GM11168 (cell line): ENCODE measurements around the gene RPS6KC1.
"Not testable (repeated sequence)": the region's sequence is repeated elsewhere in the genome, so short reads cannot be mapped to it uniquely, and the experiment has no call there.

Source experiments
- in situ Hi-C: fragments of 300-500 bp; cut with MboI; formaldehyde crosslinking; loops from one replicate; pipeline ENCODE4 v1.12.0; 2022; ENCODE audit warnings: low sequenced_read_pairs; ENCODE audit not compliant: unreplicated experiment

RPS6KC1 gene

DNA sequence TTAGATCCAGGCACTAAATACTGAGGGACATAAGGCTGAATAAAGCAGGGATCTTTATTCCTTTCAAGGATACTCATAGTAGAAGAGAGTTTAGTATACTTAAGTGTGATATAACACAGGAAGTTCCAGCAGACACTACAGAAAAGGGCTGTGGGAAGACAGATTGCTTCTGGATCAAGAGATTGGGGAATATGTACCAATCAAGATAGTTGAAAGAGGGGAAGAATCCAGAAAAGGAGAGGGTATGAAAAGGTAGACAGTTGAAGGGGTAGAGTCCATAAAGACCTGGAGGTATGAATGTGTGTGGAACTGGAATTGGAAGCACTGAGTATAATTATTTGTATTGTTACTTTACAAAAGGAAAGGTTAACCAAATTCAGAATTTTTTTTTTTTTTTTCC lies 2.4 kb downstream of the RPS6KC1 start:
- in situ Hi-C loops = no loop called here

DNA sequence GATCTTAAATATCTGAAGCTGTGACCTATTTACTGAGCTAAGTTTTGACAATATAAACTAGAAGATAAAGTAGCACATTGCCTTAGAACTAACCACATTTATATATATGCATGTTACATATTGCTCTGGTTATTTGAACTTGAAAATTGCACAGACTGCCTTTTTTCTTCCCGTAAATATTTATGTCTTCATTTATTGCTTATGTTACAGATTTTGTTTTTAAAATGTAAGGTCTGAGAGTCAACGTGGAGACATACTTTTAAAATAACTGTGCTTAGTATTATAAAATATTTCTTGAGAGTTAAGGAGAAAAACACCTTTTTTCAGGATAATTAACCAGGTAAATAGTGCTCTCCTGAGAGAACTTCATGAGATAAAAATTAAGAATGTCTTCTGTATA lies 3.1 kb downstream of the RPS6KC1 start:
- in situ Hi-C loops = no loop called here

DNA sequence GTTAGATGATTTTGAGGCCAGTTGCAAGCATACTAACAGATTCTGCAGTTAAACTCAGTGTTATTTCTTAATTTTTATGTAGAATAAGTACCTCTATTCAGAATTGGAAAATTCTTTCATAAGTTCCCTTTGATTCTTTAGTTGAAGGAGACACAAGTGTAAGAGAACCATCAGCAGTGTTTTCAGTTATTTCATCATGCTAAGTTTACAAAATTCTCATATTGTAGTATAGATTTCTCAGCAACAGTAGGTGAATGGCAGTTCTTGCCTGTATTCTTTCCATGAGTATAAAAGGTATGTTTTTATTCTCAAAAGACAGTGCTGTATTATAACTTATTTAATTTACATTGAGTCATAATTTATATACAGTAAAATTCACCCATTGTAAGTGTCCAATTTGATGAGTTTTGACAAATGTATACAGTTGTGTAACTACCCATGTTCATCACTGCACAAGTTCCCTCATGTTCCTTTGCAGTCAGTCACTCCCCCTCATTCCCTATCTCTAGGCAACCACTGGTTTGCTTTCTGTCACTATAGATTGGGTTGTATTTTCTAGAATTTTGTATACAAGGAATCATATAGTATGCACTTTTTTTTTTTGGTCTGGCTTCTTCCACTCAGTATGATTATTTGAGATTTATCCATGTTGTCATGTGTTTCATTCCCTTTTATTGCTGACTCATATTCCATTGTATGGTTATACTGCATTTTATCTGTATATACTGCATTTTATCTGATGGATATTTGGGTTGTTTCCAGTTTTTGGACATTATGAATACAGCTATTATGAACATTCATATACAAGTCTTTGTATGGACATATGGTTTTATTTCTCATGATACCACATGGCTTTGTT lies 3.9 kb downstream of the RPS6KC1 start:
- in situ Hi-C loops = no loop called here

DNA sequence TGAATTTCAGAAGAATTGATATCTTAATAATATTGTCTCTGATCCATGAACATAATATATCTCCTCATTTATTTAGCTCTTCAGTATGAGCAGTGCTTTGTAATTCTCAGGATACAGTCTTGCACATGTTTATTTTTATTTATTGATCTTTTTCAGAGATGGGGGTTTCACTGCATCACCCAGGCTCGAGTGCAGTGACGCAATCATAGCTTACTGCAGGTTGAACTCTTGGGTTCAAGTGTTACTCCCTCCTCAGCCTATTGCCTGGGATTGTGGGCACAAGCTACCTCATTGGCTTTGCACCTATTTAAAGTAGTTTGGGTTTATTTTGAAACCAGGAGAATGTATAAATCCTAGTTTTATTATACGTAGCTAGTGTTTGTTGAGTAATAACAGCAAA lies 4.7 kb downstream of the RPS6KC1 start:
- in situ Hi-C loops = no loop called here

DNA sequence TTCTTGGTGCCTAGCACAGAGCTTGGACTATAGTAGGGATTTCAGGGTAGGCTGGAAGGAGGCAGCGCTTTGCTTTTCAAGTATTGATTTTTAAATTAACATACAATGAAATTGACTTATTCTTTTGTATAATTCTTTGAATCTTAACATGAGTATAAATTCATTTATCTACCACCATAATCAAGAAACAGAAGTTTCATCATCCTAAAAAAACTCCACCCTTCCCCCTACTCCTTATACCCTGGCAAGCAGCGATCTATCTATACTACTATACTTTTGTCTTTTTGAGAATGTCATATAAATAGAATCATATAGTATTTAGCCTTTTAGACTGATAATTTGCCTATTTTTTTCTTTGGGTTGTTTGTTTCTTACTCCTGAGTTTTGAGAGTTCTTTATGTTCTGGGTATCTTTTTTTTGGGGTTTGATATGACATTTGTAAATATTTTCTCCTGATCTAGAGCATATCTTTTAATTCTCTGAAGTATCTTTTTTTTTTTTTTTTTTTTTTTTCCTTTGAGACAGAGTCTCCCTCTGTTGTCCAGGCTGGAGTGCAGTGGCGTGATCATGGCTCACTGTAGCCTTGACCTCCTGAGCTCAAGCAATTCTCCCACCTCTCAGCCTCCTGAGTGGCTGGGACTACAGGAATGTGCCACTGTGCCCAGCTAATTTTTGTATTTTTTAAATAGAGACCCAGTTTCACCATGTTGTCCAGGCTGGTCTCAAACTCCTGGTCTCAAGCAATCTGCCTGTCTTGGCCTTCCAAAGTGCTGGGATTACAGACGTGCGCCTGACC lies 6.4 kb downstream of the RPS6KC1 start:
- in situ Hi-C loops = no loop called here

DNA sequence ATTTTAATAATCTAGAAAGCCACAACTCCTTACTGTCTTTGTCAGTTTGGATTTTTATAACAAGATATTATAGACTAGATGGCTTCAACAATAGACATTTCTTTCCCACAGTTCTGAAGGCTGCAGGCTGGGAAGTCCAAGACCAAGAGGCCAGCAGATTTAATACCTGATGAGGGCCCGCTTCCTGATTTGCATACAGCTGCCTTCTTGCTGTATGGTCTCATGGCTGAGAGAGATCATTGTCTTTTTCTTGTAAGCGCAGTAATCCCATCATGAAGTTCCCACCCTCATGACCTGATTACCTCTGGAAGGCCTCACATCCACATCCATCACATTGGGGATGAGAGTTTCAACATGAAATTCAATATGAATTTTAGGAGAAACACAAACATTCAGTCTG lies 9.8 kb downstream of the RPS6KC1 start:
- in situ Hi-C loops = no loop called here

DNA sequence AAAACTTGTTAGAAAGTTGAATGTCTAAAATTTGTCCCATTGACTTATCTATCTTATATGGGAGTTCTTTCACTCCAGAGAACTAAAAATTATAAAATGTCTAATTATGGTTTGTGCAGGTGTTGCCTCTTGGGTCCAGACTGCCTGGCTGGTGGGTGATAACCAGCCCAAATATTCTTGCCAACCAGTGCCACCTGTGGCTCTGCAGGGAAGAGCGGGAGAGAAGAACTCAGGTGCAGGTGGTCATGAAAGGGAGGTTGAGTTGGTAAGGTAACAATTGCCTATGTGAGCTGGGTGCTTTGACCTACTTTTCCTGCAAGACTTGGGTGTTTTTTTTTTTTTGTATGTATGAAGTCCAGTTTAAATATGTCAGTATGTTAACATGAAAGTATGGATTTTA lies 10.2 kb downstream of the RPS6KC1 start:
- in situ Hi-C loops = no loop called here

DNA sequence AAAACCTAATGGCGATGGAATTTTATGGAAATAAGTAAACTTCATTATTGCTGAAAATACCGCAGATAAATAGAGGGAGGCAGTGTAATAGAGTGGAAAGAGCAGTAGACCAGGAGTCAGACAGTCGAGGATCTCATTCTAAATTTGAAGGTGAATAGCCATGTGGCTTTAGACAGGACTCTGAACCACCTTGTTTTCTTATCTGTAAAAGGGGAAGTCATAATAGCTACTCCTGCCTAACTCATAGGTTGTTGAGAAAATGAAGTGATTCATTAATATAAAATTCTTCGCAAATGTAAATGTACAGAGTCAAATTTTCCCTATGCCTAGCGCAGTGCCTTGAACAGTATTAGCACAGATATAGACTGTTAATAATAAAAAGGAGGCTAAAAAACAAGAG lies 14.8 kb downstream of the RPS6KC1 start:
- in situ Hi-C loops = no loop called here

DNA sequence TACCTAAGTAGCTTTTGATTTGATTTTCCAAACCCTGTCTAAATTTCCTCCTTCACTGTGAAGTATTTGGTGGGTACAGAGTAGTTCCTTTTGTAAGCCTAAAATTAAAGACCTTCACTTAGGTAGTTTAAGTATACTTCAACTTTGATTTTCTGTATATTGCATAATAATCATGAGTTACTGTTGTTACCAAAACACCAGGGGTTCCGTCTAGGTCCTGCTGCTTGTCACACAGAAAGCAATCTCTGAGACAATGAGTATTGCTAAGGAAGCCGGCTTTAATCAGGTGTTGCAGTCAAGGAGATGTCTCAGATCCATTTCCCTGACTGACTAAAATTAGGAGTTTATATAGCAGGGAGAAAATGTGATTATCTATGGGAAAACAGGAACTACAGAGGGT lies 15.3 kb downstream of the RPS6KC1 start:
- in situ Hi-C loops = no loop called here

DNA sequence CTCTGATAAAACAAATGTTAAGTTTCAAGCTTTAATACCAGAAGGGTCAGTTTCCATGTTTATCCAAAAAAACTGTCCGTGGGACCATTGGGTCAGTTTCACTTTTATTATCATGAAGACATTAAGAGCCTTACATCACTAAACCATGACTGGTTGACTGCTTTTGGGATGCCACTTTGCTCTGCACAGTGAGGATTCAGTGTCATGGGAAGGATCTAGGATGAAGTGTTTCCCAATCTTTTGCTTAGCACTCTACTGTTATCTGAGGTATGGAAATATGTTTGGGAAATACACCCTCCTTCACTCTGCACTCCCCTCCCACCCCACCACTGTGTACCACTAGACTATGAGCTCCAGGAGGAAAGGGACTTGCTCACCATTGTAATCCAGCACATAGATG lies 16.3 kb downstream of the RPS6KC1 start:
- in situ Hi-C loops = no loop called here

DNA sequence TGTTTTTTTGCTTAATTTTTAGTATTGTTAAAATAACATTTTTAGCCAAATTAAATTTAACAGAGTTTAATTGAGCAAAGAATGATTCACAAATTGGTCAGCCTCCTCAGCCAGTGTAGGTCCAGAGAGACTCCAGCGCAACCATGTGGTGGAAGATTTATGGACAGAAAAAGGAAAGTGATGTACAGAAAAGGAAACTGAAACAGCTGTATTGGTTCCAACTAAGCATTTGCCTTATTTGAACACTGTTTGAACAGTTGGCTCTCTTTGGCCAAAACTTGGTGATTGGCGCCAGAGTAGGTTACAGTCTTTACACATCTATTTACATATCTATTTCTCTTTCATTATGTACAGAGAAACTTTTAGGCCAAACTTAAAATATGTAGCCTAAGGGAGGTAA lies 19.4 kb downstream of the RPS6KC1 start:
- in situ Hi-C loops = no loop called here

DNA sequence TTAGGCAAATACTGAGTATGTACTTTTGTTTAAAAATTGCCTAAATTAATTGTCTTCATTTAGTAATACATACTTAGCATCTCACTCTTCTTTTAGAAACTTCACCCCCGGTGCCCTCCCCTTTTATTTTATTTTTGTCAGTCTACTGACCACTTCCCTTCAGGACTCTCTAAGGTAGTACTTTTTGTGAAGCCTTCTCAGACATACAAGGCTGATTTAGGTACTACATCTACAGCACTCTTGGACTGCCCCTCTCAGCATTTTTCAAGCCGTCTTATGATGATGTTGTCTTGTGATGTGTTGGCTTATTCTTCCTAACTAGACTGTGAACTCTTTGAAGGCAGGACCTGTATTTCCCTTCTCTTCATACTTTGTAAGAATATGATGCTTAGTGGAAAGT lies 24.7 kb downstream of the RPS6KC1 start:
- in situ Hi-C loops = no loop called here

DNA sequence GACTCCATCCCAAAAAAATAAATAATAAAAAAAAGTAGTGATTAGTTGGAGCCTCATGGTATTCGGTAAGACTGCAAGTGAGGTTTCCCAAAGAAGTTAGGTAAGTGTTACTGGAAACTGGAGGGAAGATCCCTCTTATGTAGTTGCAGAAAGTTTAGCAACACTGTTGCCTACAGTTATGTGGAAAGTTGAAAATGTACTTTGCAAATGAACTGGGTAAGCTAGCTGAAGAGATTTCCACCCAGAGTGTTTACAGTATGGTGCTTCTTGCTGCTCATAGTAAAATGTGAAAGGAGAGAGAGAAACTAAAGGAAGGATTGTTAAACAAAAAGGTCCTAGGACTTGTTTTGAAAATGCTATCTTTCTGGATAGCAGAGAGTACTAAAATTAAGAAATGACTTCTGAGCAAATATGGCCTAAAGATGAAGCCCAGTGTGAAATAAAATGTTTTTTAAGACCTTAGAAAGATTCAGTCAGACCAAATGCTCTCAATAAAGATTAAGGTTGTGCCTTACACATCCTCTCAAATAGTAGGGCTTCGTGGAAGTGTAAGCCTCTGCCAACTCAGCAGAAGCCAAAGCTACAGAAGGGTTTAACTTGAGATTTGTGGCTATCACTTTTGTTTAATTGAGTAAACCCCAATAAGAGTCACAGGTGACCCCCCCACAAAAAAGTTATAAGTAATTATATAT lies 31.5 kb downstream of the RPS6KC1 start:
- in situ Hi-C loops = no loop called here

DNA sequence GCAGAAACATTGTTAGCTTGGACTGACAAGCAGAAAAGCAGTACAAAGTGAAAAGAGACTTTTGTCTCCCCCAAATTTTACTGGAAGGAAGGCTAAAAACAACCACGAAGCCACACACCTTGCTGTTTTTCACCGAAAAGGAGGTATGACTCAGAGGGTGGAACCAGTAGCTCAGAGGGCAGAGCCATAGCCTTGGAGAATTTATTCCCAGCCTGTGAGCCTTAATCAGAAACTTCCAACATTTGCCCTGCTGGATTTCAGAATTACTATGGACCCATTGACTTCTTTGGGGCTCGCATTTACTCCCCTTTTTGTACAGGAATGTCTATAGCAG lies 32.0 kb downstream of the RPS6KC1 start:
- in situ Hi-C loops = no loop called here

DNA sequence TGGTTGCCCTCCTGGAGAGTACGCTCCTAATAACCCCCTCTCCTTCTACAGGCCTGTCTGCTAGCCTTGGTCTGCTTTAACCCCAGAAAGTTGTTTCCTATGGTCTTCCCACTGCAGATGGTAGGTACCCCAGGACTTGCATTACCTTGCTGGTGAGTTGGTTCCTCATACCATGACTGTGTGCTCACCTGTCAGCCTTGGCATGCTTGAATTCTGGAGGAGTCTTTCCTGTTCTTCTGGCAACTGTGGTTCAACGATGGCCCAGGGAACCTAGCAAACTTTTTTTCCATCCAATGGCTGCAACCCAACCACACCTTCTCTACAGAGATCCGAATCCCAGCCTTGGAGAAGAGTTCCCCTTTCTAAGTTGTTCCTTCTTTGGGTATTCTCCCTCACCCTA lies 36.9 kb downstream of the RPS6KC1 start:
- in situ Hi-C loops = no loop called here

DNA sequence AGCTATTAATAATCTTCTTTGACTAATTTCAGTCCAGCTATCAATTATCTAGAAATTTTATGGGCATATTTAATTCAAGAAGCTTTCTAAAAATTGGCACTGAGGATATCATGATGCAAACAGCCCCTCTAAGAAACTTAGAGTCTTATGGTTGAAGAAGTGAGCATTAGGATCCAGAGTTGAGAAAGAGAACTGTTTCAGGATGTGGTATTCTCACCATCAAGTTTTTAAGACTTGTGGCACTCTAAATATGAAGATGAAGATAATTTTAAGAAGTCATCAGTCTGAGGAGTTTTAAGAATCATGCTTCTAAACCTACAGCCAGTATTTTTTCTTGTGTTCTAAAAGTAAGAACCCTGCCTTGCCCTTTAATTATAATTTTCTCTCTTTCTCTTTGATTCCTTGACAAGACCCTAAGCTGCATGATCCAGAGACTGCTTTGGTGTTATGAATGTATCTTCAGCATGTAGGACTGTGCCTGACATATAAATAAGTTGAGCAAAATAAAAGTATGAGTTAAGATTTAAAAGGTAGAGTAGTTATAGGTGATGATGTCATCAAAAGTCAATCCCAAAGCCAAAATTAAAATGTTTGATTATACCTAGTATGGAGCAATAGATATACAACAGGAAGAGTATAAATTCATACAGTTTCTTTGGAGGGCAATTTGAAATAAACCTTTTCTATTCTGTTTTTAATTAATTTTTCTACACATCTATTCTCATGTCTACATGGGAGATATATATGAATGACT lies 39.1 kb downstream of the RPS6KC1 start:
- in situ Hi-C loops = no loop called here

DNA sequence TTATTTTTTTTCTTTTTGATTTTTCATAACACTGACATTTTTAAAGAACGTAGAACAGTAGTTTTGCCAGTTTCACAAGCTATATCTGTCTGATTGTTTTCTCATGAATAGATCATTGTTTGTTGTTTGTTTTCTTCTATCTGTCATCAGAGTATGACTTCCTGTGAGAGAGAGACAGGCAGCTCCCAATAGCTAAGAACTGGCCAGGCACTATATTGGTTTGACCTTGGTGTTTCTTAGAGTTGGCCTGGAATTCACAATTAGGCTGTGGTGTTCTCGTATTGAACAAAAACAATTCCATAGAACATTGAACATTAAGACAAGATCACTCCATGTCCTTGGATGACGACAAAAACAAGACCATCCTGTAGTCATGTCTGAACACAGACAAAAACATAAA lies 43.4 kb downstream of the RPS6KC1 start:
- in situ Hi-C loops = no loop called here

DNA sequence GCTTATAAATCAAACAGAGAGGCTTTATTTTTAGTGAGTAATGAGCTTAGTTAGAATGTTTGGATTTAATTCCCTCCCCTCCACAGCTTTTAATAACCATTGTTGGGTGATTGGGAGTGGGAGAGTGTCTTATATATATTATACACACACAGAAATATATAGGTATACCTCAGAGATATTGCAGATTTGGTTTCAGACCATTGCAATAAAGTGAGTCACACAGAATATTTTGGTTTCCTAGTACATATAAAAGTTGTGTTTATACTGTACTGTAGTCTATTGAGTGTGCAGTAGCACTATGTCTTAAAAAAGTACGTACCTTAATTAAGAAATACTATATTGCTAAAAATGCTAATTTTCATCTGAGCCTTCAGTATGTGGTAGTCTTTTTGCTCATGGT lies 44.4 kb downstream of the RPS6KC1 start:
- in situ Hi-C loops = no loop called here

DNA sequence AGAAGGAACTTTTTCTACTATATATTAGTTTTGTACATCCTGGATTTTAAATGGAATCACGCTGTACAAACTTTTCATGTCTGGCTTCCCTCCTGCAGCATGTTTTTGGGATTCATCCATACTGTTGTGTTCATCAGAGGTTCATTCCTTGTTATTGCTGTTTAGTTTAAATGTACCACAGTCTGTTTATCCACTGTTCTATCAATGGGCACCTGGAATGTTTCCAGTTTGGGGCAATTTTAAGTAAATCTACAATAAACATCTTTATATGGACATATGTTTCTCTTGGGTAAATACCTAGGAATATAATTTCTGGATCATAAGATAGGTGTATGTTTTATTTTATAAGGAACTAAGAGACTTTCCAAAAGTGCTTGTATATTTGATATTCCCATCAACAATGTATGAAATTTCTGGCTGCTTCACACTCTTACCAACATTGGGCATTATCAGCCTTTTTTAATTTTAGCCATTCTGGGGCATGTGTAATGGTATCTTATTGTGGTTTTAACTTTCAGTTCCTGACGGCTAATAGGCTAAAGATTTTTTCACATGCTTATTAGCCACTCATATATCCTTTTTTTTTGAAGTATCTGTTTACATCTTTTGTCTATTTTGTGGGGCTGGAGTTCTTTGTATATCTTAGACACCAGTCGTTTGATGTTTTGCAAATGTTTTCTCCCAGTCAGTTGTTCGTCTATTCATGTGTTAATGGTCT lies 48.8 kb downstream of the RPS6KC1 start:
- in situ Hi-C loops = no loop called here

DNA sequence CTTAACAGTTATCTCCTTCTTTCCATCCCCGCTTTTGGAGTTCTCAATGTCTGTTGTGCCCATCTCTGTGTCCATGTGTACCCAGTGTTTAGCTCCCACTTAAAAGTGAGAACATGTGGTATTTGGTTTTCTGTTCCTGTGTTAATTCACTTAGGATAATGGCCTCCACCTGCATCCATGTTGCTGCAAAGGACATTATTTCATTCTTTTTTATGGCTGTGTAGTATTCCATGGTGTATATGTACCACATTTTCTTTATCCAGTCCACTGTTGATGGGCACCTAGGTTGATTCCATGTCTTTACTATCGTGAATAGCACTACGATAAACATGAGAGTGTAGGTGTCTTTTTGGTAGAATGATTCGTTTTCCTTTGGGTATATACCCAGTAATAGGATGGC lies 49.5 kb downstream of the RPS6KC1 start:
- in situ Hi-C loops = not testable (repeated sequence)
